HG03135 (cell line): Measurements from ENCODE around the gene MYH11.

Source experiments
- ATAC-seq: cut with Tn5 transposase; IDR thresholded peaks from one replicate; pipeline ENCODE4 v1.9.1; 2021; ENCODE audit warnings: mild to moderate bottlenecking, moderate library complexity; ENCODE audit not compliant: unreplicated experiment

MYH11 gene

DNA sequence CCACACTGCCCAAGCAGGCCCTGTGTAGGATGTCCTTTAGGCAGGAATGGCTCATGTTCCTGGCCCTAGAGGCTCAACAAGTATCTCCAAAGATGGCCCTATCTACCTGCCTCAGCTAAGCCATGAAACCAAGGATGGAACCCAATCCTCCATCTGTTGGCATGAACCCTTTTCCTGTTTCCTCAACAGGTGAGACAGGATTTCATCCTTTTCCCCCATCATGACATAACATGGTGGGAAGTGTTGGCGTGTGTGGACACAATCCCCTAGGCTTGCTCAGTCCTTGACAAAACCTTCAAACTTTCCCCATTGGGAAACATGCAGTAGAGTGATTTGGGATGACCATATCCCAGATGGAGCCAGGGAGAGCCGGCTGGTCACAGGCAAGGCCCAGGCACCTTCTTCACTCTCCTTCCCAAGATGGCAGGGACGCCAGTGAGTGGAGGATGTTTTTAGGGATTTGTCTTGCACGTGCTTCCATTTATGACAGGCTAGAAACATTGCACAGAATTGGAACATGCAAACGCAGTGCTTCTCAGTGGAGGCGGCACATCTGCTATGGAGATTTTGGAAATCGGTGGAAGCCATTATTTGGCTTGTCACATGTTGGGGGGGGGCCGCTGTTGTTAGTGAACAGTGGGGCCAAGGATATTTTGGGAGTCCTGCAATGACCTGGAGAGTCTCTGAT, 77.0 kb downstream of the MYH11 start:
- ATAC-seq: no peak

DNA sequence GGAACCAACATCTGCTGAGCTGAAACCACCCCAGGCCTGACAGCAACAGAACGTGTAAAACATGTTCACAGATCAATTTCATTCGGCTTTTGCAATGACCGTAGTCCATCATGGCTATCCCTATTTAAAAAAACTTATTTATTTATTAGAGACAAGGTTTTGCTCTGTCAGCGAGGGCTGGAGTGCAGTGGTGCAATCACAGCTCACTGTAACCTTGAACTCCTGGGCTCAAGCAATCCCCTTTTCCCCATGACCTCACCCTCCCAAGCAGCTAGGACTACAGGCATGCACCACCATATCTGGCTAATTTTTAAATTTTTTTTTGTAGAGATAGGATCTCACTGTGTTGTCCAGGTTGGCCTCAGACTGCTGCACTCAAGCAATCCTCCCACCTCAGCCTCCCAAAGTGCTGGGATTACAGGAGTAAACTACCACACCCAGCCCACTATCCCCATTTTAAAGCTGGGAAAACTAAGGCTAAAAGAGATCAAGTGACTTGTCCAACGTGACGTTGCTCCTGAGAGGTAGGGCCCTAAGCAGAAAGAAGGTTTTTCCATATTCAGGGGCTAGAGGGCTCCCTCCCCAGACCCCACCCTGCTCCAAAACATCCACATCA, 77.7 kb downstream of the MYH11 start:
- ATAC-seq: no peak

DNA sequence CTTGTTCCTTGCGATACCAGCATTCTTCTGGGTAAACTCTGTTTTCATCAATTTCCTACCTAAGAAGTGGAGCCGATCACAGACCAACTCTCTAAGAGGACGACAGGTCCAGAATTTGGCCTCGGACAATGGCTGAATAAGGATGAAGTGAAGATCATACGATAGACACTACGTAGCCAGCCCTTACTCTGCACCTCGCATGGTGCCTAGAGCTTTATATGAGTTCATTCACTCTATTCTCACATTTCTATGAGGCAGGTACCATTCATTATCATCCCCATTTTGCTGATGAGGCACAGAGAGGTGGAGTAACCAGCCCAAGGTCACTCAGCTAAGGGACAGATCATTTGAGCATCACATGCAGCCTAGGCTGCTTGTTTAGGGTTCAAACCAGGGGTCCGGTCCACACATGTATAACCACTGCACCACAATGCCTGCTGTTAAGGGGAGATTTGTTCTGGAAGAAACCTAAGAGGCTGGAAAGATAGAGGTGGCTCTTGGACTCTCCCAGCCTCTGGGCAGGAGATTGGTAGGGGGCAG, 78.6 kb downstream of the MYH11 start:
- ATAC-seq: no peak

DNA sequence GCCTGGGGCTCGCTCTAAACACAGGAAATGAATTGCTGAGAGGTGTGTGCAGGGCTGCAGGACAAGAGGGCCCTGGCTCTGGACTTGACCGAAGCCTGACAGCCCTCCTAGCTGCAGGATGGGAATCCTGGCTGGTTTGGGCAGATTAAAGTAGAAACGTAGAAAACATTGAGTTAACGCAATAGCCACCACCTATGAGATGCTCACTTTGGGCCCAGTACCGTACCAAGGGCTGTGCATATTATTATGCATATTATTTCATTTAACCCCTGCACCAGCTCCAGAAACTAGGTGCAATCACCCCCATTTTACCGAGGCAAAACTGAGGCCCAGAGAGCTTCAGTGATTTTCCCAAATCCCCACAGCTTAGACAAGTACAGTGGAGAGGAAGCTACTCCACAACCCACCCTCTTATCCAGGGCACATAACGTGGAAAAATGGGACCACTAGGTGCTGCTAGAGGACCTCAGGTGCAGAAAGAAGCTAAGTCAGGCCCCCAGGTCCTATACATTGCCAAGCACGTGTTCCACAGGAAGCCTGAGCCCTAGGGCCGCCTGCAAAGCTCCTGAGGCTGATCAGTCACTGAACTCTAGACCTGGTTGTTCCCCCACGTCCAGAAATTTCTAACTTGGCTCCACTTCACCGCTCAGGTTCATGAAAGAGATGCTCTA, 79.2 kb downstream of the MYH11 start:
- ATAC-seq: no peak

DNA sequence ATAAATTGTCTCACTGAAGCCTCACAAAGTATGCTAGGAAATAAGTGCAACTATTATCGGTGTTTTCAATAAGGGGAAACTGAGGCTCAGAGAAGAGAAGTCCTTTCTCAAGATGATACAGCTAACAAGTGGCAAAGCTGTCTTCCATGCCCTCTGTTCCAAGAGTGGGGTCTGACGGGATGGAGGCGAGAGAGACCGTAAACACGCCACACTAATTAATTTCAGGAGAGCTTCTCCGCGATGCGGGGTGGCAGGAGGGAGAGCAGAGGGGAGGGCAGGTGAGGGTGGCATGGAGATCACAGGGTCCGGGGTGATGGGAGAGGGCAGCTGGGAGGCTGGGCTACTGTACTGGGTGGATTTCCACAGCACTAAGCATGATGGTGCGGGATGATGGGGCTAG, 80.3 kb downstream of the MYH11 start:
- no peak for ATAC-seq

DNA sequence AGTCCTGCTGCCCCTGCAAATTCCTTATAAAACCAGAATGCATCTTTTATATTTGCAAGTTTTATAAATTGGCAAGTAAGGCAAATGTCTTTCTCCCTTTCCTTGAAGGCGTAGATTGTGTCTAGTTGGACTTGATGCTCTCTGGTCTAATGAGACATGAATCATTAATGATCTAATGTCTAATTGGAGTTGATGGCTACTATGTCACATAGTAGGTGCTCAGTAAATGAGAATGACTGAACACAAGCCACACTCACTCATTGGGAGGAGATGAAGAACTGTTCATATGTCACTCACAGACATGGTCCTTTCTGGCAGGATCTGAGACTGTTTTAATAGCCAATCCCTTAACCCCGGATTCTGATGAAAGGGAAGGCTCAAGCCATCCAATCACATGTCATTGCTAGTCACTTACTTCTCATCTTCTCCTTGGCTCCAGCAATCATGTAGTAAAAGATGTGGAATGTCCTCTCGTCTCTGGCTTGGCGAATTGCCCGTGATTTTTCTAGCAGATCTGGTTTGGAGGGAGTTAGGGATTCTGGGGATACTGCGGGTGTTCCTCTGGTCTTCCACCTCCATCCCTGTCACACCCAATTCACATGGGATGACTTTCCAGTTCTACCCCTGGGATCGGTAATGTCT, 81.0 kb downstream of the MYH11 start:
- no peak for ATAC-seq

DNA sequence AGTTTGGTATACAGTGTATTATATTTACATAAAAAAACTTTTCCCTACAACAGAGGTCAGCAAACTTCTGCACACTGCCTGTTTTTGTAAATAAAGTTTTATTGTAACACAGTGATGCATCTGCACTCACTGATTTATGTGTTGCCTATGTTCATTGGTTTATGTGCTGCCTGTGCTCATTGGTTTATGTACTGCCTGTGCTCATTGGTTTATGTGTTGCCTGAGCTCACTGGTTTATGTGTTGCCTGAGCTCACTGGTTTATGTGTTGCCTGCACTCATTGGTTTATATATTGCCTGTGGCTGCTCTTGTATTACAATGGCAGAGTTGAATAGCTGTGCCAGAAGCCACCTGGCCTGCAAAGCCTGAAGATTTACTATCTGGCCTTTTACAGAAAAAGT, 81.6 kb downstream of the MYH11 start:
- ATAC-seq: no peak

DNA sequence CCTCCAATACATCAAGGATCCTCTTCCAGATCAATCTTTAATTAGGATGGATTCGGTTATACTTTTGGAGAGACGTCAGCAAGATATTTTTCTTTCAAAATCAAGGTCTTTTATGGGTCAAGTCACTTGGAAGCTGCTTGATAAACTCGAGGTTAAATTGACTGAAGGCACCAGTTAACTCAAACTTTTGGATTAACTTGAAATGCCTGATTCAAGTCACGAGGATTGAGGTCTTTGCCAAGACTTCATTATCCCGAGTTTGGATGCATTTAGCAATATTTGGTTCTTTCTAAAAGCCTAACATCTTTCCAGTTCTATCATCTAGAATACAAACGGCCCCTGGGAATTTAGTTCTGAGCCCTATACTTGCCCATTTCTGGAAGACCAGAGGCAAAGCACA, 82.9 kb downstream of the MYH11 start:
- ATAC-seq: no peak

DNA sequence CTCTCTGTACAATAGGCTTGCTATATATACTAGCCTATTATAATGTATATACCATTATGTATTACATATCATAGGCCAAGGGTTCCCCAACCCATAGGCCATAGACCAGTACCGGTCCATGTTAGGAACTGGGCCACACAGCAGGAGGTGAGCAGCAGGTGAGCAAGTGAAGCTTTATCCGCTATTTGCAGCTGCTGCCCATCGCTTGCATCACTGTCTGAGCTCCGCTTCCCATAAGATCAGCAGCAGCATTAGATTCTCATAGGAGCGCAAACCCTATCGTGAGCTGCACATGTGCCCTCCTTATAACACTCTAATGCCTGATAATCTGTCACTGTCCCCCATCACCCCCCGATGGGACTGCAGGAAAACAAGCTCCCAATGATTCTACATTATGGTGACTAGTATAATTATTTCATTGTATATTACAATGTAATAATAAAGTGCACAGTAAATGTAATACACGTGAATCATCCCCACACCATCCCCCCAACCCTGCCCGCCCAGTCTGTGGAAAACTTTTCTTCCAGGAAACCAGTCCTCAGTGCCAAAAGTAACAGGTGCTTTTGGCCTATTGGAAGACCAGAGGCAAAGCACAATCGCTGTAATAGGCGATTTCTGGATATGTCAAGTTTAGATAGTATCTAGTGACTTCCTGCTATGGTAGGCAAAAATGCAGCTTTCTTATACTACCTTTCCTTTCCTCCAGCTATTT, 84.1 kb downstream of the MYH11 start:
- ATAC-seq: no peak

DNA sequence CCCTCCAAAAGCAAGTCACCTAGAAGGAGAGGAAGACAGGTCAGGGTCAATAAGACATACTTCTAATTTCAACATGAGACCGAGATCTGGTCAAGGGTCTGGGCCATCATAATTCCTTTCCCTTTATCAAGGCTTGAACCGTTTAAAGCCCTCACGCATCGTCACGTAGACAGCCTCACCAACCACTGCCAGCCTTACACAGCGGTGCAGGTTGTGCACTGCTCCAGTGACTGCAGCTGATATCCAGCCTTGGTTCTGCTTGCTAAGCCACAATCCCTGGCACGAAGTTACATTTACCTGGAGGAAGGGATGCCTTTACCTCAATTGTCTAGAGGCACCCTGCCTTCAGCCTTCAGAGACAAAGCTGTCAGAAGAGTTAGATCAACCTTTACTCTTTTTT, 85.1 kb downstream of the MYH11 start:
- no peak for ATAC-seq

DNA sequence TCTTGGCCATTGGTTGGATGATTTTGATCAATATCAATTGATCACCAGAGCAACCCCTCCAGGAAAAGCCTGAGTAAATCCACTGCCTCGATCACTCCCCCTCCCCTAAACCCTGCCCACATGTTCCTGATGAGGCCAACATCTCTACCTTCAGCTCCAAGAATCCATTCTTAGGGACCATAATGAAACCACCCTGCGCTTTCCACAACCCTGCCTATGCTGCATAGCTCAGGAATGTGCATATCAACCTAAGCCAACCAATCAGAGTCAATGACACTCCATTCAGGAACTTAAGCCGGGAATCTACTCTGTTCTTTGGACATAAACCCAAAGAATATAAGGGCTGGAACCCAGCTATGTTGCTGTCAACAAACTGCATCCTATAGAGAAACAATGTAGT, 86.3 kb downstream of the MYH11 start:
- no peak for ATAC-seq

DNA sequence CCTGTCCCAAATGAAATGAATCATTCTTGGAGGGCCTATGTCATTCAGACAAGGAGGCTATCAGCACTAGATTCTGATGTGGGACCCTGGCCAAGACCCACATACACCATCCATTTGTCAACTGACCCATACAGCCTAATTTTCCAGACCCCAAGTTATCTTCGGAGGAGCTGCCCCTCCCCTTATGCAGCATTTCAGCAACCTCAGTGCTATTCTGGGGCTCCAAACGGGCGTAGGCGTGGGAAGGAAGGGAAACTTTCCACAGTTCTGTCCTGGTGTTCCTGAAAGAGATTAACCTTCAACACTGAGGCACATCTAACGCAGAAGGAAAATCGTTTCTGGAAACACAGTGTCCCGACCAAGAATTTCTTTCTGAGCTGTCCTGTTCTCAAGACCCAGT, 86.7 kb downstream of the MYH11 start:
- no peak for ATAC-seq

DNA sequence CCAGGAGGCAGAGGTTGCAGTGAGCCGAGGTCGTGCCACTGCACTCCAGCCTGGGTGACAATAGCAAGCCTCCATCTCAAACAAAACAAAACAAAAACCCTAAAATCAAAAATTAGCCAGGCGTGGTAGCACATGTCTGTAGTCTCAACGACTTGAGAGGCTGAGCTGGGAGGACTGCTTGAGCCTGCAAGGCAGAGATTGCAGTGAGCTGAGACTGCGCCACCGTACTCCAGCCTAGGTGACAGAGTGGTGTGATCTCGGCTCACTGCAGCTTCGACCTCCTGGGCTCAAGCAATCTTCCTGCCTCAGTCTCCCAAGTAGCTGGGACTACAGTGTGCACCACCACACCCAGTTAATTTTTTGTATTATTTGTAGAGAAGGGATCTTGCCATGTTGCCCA, 87.6 kb downstream of the MYH11 start:
- no peak for ATAC-seq

DNA sequence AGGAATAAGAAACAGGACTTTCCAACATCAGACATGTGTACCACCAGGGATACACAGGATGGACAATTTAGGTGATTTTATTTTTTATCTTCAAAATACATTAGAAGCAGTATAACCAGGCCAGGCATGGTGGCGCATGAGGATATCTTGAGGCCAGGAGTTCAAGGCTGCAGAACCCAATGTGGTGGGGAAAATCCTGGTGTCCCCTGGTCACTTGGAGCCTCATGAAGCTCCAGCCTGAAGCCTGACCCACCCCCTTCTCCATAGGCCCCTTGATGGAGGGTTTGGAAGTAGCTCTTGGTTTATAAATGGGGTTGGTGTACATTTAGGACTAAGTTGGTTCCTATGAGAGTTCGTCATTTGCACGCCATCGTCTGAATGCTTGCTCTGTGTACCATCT, 88.6 kb downstream of the MYH11 start:
- ATAC-seq: no peak

DNA sequence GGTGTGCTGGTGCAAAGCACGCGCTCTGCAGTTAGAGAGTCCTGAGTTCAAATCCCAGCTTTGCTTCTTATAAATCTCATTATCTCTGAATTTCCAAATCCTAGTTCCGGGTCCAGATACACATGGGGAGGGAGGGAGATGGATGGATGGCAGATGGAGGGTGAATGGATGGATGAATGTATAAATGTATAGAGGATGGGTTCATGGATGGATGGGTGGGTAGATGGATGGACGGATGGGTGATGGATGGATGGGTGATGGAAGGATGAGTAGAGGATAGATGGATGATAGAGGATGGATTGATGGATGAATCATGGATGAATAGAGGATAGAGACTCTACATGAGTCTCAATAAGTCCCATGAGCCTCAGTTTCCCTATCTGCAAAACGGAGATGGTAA, 89.9 kb downstream of the MYH11 start:
- no peak for ATAC-seq

DNA sequence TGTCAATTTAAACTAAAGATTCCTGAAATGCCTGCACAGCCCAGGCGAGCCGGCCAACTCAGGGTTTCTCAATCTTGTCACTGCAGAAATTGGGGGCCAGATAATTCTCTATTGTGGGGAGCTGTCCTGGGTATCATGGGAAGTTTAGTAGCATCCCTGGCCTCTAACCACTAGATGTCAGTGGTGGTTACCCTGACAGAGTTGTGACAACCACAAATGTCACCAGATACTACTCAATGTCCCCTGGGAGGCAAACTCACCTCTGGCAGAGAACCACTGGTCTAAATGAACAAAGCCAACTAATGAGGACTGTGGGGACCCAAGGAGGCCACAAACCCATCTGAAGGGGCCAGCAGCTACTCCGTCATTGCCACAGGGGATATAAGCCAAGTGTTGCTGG, 90.9 kb downstream of the MYH11 start:
- peak; percentile 86 for ATAC-seq

DNA sequence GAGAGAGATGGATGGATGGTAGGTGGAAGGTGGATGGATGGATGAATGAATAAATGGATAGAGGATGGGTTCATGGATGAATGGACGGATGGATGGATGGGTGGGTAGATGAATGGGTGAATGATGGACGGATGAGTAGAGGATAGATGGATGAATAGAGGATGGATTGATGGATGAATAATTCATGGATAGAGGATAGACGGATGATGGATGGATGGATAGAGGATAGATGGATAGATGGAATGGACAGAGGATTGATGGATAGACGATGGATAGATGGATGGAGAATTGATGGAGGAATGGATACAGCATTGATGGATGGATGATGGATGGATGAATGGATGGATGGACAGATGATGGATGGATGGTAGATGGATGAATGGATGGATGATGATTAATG, 91.7 kb downstream of the MYH11 start:
- ATAC-seq: no peak

DNA sequence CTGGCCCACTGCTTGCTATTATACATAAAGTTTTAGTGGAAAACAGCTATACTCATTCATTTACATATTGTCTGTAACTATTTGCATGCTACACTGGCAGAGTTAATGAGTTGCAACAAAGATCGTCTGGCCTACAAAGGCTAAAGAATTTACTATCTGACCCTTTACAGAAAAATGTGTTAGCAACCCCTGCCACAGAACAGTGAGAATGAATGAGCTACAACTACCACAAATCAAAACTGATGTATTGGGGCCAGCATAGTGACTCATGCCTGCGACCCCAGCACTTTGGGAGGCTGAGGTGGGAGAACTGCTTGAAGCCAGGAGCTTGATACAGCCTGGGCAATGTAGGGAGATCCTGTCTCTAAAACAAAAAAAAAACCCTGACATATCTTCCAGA, 92.7 kb downstream of the MYH11 start:
- no peak for ATAC-seq

DNA sequence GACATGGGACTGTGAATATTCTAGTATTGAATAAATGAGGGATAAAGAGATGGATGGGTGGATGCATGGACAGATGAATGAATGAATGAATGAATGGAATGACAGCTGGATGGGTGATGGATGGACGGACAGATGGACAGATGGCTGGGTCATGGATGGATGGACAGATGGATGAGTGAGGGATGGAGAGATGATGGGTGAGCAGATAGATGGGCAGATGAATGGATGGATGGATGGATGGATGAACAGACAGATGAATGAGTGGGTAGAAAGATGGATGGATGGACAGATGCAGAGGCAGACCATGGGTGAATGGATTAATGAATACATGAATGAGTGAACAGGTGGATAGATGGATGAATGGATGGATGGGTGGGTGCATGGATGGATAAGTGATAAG, 96.7 kb downstream of the MYH11 start:
- ATAC-seq: no peak

DNA sequence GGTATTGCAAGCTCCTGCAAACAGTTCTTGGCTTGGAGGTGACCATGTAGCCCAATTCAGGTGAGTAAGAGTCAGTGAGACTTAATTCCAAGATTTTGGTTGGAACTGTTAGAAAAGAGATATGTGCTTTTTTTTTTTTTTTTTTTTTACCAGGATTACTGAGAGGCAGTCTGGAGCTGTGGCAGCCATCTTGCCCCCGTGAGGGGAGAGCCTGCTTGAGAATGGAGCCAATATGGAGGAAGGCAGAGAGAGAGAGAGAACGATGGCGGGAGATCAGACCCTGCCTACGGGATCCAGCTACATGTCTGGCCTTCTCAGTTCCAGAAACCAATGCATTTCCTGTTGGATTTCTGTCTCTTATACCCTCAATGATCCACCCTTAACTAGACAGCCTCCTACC, 97.8 kb downstream of the MYH11 start:
- ATAC-seq: no peak

DNA sequence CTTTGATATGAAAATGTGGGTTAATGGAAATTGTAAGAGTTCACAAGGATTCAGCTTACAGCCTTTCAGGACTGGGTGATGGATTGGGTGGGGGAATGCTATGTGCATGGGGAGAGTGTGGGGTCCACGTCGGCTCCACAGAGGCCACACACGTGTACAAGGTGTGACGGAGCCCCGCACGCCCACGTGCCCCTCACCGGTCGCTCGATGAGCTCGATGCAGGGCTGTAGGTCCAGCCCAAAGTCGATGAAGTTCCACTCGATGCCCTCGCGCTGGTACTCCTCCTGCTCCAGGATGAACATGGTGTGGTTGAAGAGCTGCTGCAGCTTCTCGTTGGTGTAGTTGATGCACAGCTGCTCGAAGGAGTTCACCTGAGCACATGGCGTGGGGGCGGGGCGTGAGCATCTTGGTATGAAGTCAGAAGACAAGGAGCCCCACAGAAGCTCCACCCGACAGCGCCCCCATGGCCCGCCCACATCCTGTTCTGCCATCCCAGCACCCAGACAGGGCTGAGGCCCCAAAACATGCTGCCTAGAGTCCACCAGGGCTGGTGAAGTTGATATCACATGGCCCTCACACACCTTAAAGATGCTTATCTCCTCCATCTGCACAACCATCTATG, 99.1 kb downstream of the MYH11 start:
- no peak for ATAC-seq
